H7 (cell line): ENCODE data around the gene STX18. TPM values are rescaled to one million over a fixed set of nuclear protein-coding genes. Genes with fewer than 3 reads are reported as not detected.

Experiments used
- DNase-seq: peaks from one replicate; pipeline ENCODE4 v3.0.0; 2012
- H3K27me3 ChIP-seq: 2 replicates; pipeline ENCODE4 v1.6.0; 2011; ENCODE audit warnings: mild to moderate bottlenecking, low read length; ENCODE audit not compliant: control insufficient read depth, insufficient read depth
- H3K36me3 ChIP-seq: replicated peaks from 2 replicates; pipeline ENCODE4 v1.5.1; 2011; ENCODE audit warnings: low read length; ENCODE audit not compliant: control insufficient read depth, insufficient read depth
- H3K4me3 ChIP-seq: 2 replicates; pipeline ENCODE4 v1.5.1; 2011; ENCODE audit warnings: low read depth, mild to moderate bottlenecking, control low read depth, low read length, moderate library complexity; ENCODE audit not compliant: insufficient read depth
- total RNA-seq: library from RNA; depleted of rRNA; stranded (reverse); fragments of >200 nt; shearing (Covaris generic); gene quantifications from 2 replicates; pipeline ENCODE4 v1.2.3, GENCODE V29; 2014

STX18 gene
- total RNA-seq, 1 experiment from 2014 or later = 16.1 TPM

GRCh38 chr4:4396628-4397440 is 145.0 kb downstream of the STX18 start:
- Histone ChIP-seq H3K4me3 (no peak overlapping the region), H3K27me3 (no peaks in the 10 kb centered on the region; the same call in 1 of the 2 replicates), H3K36me3 (peaks cover under 1% of the 10 kb centered on the region)
- no peak for DNase-seq

- DNase-seq = peak; percentile 85
- peaks cover 2% of the 10 kb centered on the region for H3K36me3 ChIP-seq
- no peaks in the 10 kb centered on the region; the same call in 1 of the 2 replicates for H3K27me3 ChIP-seq
- H3K4me3 ChIP-seq = no peak overlapping the region
Observed at GRCh38 chr4:4395849-4396627, 145.8 kb downstream of the STX18 start.

- no peak for DNase-seq
- H3K27me3 ChIP-seq = no peaks in the 10 kb centered on the region; the same call in 1 of the 2 replicates
- H3K36me3 ChIP-seq = peaks cover 2% of the 10 kb centered on the region
- H3K4me3 ChIP-seq = no peak overlapping the region
Observed at GRCh38 chr4:4395371-4395770, 146.5 kb downstream of the STX18 start.

- Histone ChIP-seq H3K4me3 (no peak overlapping the region), H3K27me3 (peaks cover 2% of the 10 kb centered on the region; the same call in 1 of the 2 replicates), H3K36me3 (peaks cover 2% of the 10 kb centered on the region)
- DNase-seq = no peak
Observed at GRCh38 chr4:4394644-4395043, 147.2 kb downstream of the STX18 start.

- DNase-seq = no peak
- Histone ChIP-seq H3K36me3 (peaks cover 2% of the 10 kb centered on the region), H3K27me3 (peaks cover 13% of the 10 kb centered on the region), H3K4me3 (no peak overlapping the region)
Observed at GRCh38 chr4:4392501-4393183, 149.2 kb downstream of the STX18 start.

GRCh38 chr4:4391866-4392265 is 150.0 kb downstream of the STX18 start:
- H3K36me3 ChIP-seq = peaks cover 2% of the 10 kb centered on the region
- H3K4me3 ChIP-seq = no peak overlapping the region
- H3K27me3 ChIP-seq = peaks cover 21% of the 10 kb centered on the region
- DNase-seq = no peak

- DNase-seq = no peak
Observed at GRCh38 chr4:4390515-4391240, 151.2 kb downstream of the STX18 start.

GRCh38 chr4:4390046-4390445 is 151.8 kb downstream of the STX18 start:
- DNase-seq = no peak
- peaks cover 39% of the 10 kb centered on the region for H3K27me3 ChIP-seq
- H3K36me3 ChIP-seq = peaks cover 2% of the 10 kb centered on the region
- no peak overlapping the region for H3K4me3 ChIP-seq

More at GRCh38 chr4:4390515-4391240, 151.2 kb downstream of the STX18 start:
- Histone ChIP-seq H3K36me3 (peaks cover 2% of the 10 kb centered on the region), H3K27me3 (peaks cover 33% of the 10 kb centered on the region), H3K4me3 (no peak overlapping the region)

GRCh38 chr4:4388836-4389575 is 152.8 kb downstream of the STX18 start:
- no peak overlapping the region for H3K4me3 ChIP-seq
- H3K36me3 ChIP-seq = peaks cover 2% of the 10 kb centered on the region
- no peak for DNase-seq
- H3K27me3 ChIP-seq = peaks cover 42% of the 10 kb centered on the region

GRCh38 chr4:4388311-4388790 is 153.5 kb downstream of the STX18 start:
- Histone ChIP-seq H3K4me3 (no peak overlapping the region), H3K27me3 (peaks cover 44% of the 10 kb centered on the region), H3K36me3 (peaks cover 2% of the 10 kb centered on the region)
- DNase-seq = no peak

- peaks cover 44% of the 10 kb centered on the region for H3K27me3 ChIP-seq
- peak overlapping the region; percentile 65 for H3K4me3 ChIP-seq
- H3K36me3 ChIP-seq = peaks cover 2% of the 10 kb centered on the region; the same call in 1 of the 2 replicates
- DNase-seq = peak; percentile 81
Observed at GRCh38 chr4:4387531-4388310, 154.1 kb downstream of the STX18 start.

GRCh38 chr4:4386736-4387392 is 155.0 kb downstream of the STX18 start, which contains the start of gene NSG1:
Gene NSG1 (plus strand): TSS chr4:4387102. CDS start chr4:4387630, 528 bp downstream.
- Histone ChIP-seq H3K36me3 (peaks cover under 1% of the 10 kb centered on the region; the same call in 1 of the 2 replicates), H3K4me3 (peak within 1 kb of the TSS; percentile 65), H3K27me3 (peaks cover 44% of the 10 kb centered on the region)
- peak; percentile 88 for DNase-seq
